HG02885 (cell line): ENCODE results near the gene CEACAM7.
"Not testable (repeated sequence)": the region's sequence is repeated elsewhere in the genome, so short reads cannot be mapped to it uniquely, and the experiment has no call there.

Experiments
- ATAC-seq: cut with Tn5 transposase; IDR thresholded peaks from one replicate; pipeline ENCODE4 v1.9.1; 2021; ENCODE audit warnings: mild to moderate bottlenecking; ENCODE audit not compliant: unreplicated experiment, poor library complexity

CEACAM7 gene

DNA sequence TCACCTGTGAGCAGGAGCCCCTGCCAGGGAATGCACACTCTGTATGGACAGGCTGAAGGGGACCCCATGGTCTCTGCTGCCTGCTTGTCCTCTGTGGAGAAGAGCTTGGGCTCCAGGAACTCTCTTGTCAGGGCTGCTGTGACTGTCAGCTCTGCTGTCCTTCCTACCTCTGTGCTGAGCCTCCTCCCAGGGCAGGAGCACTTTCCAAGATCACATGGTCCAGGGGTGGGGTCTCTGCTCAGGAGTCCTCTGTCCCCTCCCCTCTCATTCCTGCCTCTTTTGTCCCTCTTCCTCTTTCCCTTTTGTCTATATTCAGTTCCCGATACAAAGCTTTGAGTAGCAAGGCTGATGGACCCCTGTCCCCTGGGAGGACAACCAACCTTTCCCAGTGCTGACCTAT lies at the start of gene CEACAM7:
Gene CEACAM7, minus strand, starts transcription at position 173 of the 400 bp plus-strand sequence. Its CDS starts 105 bp downstream, at position 68.
- no peak for ATAC-seq

DNA sequence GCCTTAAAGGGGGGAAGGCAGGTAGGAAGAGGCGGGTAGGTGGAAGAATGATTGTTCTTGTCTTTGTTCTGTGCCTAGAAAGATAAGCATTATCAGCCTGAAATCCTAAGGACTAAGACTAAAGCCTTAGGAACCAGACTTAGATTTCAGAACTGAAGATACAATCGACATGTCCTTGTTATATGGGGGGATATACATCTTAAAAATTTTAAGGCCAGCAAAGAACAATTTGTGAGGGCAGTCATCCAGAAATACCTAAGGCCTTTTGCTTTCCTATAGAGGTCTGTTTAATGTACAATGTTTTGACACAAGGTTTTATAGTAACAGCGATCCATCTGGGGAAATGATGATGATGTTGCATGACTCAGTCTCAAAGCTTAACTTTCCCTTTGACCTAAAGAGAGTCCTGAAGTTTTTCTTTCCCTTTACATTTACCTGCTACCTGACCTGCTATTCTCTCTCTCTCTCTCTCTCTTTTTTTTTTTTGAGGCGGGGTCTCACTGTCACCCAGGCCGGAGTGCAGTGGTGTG lies 47.1 kb upstream of the CEACAM7 start:
- no peak for ATAC-seq

DNA sequence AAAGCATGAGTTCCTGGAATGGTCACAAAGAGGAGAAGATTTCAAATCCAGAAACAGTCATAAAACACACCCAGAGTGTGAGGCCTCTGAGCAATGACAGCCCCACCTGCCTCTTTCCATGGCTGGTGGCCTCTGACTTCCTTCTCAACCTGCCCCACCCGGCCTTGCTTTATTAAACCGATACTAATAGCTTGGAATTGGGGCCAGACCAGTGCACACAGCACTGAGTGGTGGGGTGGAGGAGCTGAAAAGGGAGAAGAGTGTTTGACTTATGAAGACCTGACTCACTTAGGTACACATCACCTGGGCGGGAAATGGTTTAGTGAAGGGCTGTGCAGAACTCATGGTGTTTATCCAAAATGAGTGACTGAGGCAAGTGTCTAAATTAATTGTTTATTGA lies 46.5 kb upstream of the CEACAM7 start:
- no peak for ATAC-seq

DNA sequence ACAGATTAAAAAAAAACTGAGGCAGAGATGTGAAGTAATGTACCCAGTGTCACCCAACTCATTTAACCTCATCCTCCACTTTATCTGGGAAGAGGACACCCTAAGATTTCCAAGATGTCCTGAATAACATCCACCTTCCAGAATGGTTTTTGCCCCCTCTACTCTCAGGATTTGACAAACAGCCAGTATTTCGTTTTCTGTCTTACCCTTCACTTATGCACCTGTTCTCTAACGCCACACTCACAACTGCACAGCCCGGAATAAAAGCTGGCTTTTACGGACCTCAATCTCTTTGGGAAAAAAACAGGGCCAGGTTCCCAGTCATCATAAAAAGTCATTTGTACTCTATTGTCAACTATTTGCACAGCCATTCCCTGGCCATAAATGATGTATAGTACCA lies 46.1 kb upstream of the CEACAM7 start:
- no peak for ATAC-seq

DNA sequence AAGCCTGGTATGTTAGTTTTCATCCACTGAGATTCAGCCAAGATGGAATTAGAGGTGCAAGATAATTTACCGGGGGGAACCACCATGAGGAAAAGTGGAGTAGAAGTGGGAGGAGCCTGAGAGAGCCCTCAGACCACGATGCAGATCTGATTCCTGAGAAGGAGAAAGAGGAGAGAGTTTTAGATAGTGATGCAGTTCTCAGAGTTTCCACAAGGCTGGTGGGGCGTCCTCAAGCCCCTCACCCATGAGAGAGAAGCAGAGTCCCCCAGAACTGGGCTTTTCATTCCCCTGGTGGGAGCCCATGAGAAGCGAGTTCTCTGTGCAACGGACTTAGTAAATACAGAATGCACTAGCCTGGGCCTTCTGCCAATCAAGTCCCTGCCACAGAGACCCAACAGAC lies 38.4 kb upstream of the CEACAM7 start:
- ATAC-seq = no peak

DNA sequence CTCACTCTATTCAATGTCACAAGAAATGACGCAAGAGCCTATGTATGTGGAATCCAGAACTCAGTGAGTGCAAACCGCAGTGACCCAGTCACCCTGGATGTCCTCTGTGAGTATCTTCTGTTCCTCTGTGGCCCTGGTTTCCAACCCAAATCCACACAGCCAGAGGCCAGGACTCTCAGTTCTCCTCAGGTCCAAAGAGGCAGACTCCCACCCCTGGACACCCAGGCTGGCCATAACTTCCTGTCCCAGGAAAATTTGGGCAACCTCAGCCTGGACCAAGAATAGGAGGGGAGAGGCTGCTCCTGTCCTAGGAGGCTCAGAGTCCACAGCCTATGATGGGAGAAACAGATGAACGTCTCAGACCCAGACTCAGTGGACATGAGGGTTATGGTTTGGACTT lies 32.0 kb upstream of the CEACAM7 start:
- no peak for ATAC-seq

DNA sequence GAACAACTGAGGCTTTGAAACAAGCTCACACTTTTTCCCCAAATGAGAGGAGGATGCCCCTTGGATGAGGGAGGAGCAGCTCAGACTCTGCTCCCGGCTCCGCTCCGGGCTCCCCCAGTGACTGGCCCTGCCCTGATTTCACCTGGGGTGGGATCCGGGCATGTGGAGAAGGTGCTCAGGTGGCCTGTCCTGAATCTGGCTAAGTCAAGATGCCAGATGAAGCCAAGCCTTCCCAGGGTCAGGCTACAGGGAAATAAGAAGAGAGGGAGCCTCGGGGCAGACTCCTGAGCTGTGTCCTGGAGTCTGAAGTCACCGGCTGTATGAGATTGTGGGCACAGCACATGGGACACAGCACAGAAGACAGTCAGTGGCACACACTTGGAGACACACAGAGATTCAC lies 30.7 kb upstream of the CEACAM7 start:
- ATAC-seq = no peak

DNA sequence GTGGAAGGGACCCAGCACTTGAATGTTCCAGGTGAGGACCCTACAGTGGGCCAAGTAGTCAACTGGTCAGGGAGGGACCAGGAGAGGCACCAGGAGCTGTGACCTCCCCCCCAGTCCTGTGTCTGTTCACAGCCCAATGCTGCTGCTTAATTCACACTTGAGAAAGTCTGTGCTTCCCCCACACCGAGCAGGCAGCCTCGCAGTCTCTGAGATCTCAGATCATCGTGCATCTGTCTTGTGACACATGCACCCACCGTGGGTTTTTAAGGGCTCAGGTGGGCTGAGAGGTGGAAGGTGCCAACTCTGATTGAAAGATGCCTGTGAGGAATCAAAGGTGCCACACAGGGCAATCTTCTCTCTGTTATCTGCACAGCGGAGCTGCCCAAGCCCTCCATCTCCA lies 26.5 kb upstream of the CEACAM7 start:
- no peak for ATAC-seq

DNA sequence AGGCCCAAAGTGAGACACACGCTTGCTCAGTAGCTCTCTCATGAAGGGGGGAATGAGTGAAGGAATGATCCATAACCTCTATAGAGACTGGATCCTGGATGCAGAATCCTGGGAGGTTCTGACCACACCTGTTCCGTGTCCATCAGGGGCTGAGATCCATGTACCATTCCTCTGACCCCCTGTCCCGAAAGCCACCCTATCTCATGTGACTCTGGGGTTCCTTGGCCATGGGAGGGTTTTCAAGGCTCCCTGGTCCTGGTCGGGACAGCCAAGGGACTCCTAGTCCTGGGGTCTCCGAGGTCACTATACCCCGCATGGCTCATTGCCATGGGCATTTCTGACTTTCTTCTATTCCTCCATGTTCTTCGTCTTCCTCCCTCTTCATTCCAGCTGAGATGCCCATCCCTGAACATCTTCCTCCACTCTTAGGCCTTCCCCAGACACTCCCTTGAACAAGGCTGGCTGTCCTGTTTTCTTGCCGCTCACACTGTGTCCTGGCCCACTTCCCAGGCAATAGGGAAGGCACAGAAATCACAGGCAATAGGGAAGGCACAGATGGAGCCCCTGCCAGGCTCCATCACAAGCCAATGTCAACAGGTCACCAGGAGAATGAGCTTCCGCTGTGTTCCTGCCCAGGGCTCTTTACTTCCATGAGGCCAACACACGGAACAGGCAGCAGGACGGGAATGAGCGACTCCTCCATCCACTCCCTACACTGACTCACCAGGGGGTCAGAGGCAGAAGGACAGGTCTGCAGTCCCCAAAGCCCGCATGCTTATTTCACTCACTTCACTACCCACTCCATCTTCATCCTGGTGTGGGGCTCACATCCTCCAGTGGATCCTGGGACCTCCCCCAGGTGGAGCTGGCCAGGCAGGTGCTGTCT lies 23.5 kb upstream of the CEACAM7 start:
- ATAC-seq = no peak

DNA sequence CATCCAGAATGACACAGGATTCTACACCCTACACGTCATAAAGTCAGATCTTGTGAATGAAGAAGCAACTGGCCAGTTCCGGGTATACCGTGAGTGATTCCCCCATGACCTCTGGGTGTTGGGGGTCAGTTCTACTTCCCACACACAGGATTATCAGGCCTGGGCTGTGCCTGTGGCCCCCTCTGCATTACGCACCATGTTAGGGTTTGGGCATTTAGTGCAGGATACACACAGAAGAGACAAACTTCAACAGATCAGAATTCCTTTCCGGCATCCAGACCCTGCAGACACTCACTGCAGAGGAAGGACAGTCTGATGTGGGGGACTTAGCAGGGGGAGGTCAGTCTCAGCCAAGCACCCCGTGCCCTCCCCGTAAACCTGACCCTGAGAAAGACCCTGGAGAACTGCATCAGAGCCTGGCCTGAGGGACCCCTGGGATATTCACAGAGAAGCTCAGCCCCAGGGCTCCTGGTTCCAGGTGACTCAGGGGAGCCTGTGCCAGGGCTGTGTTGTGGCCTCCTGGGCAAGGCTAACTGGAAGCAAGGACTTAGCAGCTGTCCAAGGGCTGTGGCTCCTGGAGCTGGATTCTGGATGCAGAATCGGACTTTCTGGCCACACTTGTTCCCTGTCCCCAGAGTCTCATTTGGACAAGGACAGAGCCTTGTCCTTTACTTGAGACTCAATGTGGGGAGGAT lies 22.0 kb upstream of the CEACAM7 start:
- no peak for ATAC-seq

DNA sequence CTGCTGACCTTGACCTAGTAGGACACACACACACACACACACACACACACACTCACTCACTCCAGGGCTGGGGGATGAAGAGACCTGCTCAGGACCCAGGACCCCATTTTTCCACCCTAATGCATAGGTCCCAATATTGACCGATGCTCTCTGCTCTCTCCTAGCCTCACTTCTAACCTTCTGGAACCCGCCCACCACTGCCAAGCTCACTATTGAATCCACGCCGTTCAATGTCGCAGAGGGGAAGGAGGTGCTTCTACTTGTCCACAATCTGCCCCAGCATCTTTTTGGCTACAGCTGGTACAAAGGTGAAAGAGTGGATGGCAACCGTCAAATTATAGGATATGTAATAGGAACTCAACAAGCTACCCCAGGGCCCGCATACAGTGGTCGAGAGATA lies 21.4 kb upstream of the CEACAM7 start:
- not testable (repeated sequence) for ATAC-seq

DNA sequence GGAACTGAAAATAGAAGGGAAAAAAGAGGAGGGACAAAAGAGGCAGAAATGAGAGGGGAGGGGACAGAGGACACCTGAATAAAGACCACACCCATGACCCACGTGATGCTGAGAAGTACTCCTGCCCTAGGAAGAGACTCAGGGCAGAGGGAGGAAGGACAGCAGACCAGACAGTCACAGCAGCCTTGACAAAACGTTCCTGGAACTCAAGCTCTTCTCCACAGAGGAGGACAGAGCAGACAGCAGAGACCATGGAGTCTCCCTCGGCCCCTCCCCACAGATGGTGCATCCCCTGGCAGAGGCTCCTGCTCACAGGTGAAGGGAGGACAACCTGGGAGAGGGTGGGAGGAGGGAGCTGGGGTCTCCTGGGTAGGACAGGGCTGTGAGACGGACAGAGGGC lies 20.4 kb upstream of the CEACAM7 start, which contains the start of gene CEACAM5:
Gene CEACAM5, plus strand, starts transcription at position 146 of the 400 bp plus-strand sequence. Its CDS starts 106 bp downstream, at position 252.
- ATAC-seq = no peak

DNA sequence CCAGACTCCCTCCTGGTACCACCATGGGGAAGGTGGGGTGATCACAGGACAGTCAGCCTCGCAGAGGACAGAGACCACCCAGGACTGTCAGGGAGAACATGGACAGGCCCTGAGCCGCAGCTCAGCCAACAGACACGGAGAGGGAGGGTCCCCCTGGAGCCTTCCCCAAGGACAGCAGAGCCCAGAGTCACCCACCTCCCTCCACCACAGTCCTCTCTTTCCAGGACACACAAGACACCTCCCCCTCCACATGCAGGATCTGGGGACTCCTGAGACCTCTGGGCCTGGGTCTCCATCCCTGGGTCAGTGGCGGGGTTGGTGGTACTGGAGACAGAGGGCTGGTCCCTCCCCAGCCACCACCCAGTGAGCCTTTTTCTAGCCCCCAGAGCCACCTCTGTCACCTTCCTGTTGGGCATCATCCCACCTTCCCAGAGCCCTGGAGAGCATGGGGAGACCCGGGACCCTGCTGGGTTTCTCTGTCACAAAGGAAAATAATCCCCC lies 19.9 kb upstream of the CEACAM7 start:
- no peak for ATAC-seq

DNA sequence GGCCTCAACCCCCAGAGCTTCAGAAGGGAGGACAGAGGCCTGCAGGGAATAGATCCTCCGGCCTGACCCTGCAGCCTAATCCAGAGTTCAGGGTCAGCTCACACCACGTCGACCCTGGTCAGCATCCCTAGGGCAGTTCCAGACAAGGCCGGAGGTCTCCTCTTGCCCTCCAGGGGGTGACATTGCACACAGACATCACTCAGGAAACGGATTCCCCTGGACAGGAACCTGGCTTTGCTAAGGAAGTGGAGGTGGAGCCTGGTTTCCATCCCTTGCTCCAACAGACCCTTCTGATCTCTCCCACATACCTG lies 19.4 kb upstream of the CEACAM7 start:
- no peak for ATAC-seq

DNA sequence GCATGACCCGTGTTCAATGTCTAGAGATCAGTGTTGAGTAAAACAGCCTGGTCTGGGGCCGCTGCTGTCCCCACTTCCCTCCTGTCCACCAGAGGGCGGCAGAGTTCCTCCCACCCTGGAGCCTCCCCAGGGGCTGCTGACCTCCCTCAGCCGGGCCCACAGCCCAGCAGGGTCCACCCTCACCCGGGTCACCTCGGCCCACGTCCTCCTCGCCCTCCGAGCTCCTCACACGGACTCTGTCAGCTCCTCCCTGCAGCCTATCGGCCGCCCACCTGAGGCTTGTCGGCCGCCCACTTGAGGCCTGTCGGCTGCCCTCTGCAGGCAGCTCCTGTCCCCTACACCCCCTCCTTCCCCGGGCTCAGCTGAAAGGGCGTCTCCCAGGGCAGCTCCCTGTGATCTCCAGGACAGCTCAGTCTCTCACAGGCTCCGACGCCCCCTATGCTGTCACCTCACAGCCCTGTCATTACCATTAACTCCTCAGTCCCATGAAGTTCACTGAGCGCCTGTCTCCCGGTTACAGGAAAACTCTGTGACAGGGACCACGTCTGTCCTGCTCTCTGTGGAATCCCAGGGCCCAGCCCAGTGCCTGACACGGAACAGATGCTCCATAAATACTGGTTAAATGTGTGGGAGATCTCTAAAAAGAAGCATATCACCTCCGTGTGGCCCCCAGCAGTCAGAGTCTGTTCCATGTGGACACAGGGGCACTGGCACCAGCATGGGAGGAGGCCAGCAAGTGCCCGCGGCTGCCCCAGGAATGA lies 18.9 kb upstream of the CEACAM7 start:
- no peak for ATAC-seq

DNA sequence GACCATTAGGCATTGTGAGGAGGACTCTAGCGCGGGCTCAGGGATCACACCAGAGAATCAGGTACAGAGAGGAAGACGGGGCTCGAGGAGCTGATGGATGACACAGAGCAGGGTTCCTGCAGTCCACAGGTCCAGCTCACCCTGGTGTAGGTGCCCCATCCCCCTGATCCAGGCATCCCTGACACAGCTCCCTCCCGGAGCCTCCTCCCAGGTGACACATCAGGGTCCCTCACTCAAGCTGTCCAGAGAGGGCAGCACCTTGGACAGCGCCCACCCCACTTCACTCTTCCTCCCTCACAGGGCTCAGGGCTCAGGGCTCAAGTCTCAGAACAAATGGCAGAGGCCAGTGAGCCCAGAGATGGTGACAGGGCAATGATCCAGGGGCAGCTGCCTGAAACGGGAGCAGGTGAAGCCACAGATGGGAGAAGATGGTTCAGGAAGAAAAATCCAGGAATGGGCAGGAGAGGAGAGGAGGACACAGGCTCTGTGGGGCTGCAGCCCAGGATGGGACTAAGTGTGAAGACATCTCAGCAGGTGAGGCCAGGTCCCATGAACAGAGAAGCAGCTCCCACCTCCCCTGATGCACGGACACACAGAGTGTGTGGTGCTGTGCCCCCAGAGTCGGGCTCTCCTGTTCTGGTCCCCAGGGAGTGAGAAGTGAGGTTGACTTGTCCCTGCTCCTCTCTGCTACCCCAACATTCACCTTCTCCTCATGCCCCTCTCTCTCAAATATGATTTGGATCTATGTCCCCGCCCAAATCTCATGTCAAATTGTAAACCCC lies 17.5 kb upstream of the CEACAM7 start:
- ATAC-seq = no peak

DNA sequence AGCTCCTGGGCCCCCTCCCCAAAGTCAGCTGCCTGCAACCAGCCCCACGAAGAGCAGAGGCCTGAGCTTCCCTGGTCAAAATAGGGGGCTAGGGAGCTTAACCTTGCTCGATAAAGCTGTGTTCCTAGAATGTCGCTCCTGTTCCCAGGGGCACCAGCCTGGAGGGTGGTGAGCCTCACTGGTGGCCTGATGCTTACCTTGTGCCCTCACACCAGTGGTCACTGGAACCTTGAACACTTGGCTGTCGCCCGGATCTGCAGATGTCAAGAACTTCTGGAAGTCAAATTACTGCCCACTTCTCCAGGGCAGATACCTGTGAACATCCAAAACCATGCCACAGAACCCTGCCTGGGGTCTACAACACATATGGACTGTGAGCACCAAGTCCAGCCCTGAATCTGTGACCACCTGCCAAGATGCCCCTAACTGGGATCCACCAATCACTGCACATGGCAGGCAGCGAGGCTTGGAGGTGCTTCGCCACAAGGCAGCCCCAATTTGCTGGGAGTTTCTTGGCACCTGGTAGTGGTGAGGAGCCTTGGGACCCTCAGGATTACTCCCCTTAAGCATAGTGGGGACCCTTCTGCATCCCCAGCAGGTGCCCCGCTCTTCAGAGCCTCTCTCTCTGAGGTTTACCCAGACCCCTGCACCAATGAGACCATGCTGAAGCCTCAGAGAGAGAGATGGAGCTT lies 15.7 kb upstream of the CEACAM7 start:
- no peak for ATAC-seq

DNA sequence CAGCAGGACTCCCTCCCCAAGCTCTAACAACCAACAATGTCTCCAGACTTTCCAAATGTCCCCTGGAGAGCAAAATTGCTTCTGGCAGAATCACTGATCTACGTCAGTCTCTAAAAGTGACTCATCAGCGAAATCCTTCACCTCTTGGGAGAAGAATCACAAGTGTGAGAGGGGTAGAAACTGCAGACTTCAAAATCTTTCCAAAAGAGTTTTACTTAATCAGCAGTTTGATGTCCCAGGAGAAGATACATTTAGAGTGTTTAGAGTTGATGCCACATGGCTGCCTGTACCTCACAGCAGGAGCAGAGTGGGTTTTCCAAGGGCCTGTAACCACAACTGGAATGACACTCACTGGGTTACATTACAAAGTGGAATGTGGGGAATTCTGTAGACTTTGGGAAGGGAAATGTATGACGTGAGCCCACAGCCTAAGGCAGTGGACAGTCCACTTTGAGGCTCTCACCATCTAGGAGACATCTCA lies 14.1 kb upstream of the CEACAM7 start:
- ATAC-seq = no peak

DNA sequence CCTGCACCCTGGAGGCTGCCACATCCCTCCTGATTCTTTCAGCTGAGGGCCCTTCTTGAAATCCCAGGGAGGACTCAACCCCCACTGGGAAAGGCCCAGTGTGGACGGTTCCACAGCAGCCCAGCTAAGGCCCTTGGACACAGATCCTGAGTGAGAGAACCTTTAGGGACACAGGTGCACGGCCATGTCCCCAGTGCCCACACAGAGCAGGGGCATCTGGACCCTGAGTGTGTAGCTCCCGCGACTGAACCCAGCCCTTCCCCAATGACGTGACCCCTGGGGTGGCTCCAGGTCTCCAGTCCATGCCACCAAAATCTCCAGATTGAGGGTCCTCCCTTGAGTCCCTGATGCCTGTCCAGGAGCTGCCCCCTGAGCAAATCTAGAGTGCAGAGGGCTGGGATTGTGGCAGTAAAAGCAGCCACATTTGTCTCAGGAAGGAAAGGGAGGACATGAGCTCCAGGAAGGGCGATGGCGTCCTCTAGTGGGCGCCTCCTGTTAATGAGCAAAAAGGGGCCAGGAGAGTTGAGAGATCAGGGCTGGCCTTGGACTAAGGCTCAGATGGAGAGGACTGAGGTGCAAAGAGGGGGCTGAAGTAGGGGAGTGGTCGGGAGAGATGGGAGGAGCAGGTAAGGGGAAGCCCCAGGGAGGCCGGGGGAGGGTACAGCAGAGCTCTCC lies 13.5 kb upstream of the CEACAM7 start:
- no peak for ATAC-seq
